ENCODE results near the gene TMEM215.
"Not testable (repeated sequence)": the region's sequence is repeated elsewhere in the genome, so short reads cannot be mapped to it uniquely, and the experiment has no call there.

TMEM215 gene, protein sequence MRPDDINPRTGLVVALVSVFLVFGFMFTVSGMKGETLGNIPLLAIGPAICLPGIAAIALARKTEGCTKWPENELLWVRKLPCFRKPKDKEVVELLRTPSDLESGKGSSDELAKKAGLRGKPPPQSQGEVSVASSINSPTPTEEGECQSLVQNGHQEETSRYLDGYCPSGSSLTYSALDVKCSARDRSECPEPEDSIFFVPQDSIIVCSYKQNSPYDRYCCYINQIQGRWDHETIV

DNA sequence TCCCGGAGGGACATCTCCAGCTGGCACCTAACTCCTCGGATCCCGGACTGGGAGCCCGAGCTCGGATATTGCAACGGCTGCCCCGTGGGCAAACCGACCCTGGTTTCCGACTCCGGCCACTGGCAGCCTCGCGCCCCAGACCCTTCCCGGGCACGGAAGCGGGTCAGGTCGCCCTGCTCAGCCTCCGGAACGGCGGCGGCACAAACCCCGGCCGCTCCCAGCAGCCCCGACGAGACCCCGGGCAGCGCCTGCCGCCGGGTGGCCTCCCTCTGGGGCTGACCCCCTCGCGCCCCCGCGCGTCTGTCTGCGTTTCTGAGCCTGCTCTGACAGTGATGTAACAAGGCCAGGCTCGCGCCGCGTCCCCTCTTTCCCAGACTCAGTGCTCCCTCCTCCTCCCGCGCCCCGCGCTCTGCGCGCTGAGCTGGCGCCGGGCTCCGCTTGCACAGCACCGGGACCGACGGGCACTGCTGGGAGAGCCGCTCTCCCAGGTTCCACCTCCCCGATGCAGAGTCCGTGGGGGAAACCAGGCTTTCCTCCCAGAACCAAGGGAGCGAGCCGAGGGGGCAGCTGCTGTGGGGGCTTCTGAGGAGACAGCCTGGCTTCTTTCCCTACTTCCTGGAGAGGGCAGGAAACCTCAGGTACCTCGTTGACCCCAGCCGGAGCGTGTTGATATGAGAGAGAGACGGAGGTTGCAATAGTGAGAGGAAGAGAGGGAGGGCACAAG is at the start of gene TMEM215:
TSS of gene TMEM215 (plus strand) at position 373 of the 724 bp plus-strand sequence. CDS start 644 bp downstream, outside the sequence.
- no peak for DNase-seq

DNA sequence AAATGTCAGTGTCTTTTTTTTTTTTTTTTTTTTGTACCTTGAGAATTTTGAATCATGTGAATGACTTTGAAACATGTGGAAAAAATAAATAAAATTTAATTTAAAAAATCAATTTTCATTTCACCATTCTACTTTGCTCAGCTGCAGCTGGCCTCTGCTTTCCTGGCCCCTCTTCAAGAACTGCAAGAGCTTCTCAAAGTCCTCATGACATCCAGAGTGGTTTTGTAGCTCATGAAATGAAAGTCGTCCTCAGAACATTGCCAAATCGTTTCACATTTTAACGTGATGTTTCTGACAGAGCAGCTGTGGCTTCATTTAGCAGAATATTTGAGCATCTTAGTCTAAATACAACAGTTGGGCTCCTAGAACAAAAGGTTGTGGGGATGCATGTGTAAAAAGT is 47.9 kb upstream of the TMEM215 start:
- no peak for DNase-seq

DNA sequence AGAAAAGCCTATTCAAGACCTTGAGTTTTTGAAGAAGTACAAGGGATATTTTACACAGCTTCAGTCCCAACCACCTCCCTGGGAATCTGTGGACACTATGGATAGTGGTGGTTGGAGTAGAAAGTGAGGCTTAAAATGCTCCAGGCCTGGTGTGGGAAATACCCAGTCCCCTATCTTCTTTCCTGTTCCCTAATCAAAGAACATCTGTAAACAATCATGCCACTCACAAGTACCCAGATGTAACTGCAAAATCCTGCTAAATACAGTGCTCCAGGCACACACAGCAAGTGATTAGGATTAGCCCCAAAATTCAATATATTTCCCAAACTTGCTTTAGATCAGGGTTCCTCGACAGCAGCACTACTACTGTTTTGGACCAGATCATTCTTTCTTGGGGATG is 46.0 kb upstream of the TMEM215 start:
- no peak for DNase-seq

DNA sequence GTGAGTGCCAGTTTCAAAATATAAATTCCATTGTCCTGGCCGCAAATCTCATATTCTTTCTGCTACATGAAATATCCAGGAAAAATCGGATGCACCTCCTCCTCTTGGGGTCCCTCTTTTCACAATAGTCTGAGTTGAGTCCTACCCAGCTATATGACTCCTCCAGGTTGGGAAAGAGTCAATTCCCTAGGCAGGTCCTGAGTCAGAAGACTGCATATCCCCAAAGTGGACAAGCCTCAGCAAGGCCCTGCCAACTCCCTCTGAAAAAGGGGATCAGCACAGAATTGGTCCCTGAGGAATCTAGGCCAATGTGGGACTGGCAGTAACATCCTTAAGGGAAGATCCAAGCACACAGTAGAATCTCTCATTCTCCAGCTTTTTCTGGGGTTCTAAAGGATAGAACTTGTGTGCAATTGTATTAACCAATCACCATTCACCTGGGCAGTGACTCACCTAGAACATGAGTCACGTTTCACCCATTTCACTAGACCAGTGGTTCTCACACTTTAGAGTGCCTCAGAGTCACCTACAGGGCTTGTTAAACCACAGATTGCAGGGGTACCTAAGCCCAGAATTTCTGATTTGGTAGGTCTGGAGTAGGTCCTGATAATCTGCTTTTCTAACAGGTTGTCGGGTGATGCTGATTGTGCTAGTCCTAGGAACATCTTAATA is 44.7 kb upstream of the TMEM215 start:
- no peak for DNase-seq

DNA sequence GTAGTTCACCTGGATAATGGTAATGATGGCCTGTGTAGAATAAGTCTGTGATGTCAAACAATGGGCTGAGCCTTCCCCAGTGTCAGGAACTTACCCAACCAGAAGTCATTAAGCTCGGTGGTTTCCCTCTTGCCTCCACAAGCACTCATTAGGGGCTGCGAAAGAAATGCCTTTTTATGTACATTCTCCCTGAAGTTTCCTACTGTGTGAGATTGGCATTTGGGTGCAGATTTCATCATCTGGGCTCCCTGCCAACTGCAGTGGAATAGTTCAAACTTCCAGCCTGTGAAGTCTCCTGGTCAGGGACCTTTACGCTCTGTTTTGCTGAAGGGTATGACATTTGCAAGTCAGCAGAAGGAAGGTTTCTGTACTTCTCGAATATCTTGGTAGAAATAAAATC is 41.6 kb upstream of the TMEM215 start:
- no peak for DNase-seq

DNA sequence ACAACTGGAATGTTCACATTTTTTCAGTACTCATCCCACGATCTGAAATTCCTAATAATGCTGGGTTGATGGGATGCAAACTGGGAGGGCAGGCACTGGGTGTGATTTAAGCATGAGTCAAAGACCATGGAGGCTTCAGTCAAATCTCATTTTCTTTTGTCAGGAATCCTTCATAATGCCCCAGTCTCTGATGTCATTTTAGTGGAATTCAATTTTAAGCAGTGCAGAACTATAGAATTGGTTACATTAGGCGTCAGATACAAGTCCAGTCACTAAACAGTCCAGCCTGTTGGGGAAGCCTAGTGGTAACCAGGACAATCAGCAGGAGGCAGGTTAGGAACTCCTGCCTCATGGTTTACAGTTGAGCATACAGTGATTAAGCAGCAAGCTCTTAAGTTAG is 41.0 kb upstream of the TMEM215 start:
- DNase-seq, result no peak

DNA sequence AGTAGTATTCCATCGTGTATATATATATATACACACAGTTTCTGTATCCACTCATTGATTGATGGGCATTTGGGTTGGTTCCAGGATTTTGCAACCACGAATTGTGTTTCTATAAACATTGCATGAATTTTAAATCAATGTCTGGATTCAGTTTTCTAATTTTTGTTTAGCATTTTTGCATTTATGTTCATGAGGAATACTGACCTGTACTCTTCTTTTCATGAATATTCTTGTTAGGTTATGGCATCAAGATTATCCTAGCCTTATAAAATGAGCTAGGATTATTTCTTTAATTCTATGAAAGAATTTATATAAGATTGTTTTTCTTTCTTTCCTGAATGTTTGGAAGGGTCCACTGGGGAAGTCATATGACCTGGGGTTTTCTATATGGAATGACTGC is 35.3 kb upstream of the TMEM215 start:
- no peak for DNase-seq

DNA sequence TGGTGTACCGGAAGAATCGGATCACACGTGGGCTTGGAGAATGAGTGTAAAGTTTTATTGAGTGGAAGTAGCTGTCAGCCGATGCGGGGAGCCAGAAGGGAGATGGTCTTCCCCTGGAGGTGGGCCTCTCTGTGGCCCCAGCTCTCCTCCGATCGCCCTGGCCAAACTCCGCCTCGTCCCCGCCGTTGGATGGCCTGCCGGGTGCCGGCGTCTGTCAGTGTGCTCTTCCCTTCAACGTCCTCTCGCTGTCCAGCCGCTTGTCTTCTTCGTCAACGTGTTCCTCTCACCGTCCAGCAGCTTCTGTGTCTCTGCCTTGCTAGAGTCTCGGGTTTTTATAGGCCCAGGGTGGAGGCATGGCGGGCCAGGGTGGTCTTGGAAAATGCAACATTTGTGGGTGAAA is 27.6 kb upstream of the TMEM215 start:
- DNase-seq, result no peak

- DNase-seq, result no peak
Observed at GRCh38 chr9:32764139-32764538, 19.2 kb upstream of the TMEM215 start.

- DNase-seq, result no peak
Observed at GRCh38 chr9:32775283-32775682, 8.1 kb upstream of the TMEM215 start.

- no peak for DNase-seq
Observed at GRCh38 chr9:32776201-32776600, 7.1 kb upstream of the TMEM215 start.

- no peak for DNase-seq
Observed at GRCh38 chr9:32782476-32783167, 718 bp upstream of the TMEM215 start.

DNA sequence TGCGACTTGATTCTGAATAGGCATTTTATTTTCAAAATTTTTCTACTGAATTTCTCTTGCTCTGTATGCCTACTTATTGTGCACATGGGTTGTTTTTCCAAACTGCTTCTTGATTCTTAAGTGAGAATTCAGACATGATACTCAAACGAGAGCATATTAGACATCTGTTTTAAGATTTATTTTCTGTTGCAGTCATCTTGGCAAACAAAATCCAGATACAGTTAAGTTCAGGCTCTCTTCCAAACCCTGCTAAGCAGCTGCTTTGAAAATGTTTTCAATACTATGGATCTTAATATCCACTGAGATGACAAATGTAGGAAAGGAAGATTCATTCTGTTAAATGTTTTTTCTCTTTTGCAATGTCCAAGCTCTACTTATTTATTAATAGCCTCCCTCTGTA is 4.5 kb downstream of the TMEM215 start:
- DNase-seq, result no peak

DNA sequence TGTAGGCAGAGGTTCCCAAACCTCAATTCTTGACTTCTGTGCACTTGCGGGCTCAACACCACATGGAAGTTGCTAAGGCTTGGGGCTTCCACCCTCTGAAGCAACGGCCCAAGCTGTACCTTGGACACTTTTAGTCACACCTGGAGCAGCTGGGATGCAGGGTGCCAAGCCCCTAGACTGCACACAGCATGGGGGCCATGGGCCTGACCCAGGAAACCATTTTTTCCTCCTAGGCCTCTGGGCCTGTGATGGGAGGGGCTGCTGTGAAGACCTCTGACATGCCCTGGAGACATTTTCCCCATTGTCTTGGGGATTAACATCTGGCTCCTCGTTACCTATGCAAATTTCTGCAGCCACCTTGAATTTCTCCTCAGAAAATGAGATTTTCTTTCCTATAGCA is 12.7 kb downstream of the TMEM215 start:
- DNase-seq, result not testable (repeated sequence)

DNA sequence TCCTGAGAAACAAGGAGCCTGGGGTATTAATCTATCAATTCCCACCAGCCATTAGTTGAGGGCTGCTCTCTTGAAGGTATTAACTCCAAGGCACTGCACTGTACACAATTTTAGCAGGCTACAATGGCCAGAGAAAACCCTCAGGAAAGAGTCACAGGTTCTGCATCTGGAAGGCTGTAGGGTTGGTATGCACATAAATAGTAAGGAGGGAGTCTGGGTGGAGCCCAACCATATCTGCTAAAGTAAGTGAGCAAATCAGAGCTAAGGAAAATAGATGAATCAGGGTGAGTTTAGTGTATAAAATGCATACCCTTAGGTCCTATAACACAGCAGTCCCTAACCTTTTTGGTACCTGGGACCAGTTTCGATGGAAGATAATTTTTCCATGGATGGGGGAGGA is 18.2 kb downstream of the TMEM215 start:
- DNase-seq, result no peak

- no peak for DNase-seq
Observed at GRCh38 chr9:32807217-32807616, 23.9 kb downstream of the TMEM215 start.

DNA sequence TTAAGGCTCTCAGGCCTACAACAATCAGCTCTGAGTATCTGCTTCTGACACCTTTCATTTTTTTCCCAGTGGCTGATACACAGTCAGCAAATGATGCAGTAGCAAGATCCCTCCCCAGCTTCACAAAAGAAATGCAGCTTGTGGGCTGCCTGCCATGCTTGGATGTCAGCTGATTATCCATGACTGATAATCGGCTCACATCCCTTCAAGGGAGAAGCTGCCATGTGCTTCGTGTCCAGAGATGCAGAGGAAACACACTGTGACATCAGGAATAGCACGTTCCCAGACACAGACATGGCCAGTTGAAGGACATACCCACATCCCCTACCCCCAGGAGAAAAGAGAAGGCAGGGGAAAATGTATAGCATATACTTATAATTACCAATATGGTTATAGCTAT is 27.9 kb downstream of the TMEM215 start:
- DNase-seq, result no peak

DNA sequence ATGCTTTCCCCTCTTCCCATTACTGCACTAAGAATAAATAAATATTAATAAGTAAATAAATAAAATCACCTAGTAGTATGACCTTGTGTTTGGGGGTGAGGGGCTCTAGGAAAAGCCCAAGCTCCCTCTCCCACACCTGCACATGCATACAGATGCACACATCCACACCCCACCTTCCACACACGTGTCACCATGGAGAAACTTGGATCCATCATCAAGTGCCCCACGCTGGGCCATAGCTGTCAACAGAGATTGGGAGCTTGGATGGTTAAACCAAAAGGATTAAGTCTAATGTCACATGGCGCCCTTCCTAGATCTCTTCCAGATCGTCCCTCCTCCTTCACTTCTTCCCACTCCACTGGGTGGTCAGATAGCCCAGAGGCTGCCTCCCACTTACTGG is 37.0 kb downstream of the TMEM215 start:
- no peak for DNase-seq

- no peak for DNase-seq
Observed at GRCh38 chr9:32823101-32823500, 39.8 kb downstream of the TMEM215 start.

DNA sequence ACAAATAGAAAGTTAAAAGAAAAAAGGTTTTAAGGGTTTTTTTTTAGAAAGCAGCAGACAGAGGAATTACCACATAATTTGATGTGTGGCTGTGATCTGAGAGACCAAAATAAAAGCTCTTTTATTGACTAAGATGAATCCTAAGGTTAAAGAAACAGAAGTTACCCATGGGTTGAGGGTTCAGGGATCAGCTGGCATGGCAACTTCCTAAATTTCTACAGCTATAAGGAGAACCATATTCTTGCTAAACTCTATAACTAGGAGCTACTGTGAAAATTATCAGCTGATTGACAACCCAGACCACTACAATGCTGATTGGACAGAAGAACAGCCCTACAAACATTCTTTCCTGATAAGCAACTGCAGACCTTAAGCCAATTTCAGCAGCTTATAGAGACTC is 40.2 kb downstream of the TMEM215 start:
- no peak for DNase-seq

DNA sequence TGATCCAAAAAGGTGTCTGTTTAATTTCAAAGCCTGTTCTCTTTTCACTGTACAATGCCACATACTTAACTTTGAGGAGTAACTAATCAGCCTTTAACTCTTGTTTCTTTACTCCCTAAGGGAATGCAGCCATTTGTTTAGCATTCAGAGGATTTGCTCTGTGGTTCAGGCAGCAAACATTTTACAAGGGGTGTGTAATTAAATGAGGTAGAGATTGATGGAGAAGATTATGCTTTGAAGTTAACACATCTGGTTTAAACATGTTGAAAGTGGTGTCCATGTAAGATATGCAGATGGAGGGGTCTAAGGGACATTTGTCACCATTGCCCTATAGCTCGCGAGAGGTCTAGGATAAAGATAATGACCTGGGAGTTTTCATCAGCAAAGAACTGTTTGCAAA is 41.9 kb downstream of the TMEM215 start:
- no peak for DNase-seq

GRCh38 chr9:32828861-32829260 is 45.5 kb downstream of the TMEM215 start:
- no peak for DNase-seq

DNA sequence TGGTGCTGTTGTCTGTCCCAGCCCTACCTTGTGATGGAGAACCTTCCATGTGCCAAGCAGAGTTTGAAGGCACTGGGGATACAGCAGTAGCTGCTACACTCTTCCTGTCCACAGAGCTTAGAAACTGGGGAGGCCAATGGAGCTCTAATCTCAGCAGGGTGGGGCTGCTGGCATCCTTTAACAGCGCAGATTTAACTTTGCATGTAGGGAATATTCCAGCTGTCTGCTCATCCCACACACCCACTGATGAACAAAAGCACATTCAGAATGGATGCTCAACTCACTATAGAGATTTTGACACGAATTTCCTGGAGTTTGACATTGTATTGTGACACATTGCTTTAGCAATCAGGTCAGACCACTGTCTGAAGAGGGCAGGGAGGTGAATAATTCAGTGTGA is 49.0 kb downstream of the TMEM215 start:
- no peak for DNase-seq

Data from NCI-H2081 treated with DMSO at 0.1 percent for 48 hours (cell line).